Smooth muscle cell (in vitro differentiated cells): ENCODE results near the gene UGT2B15. TPM values are rescaled to one million over a fixed set of nuclear protein-coding genes. Genes with fewer than 3 reads are reported as not detected.
"Not testable (repeated sequence)": the region's sequence is repeated elsewhere in the genome, so short reads cannot be mapped to it uniquely, and the experiment has no call there.

ENCODE experiments used
- DNase-seq: peaks from one replicate; lab custom pipeline; 2025; ENCODE audit not compliant: unreplicated experiment; lab: John Stamatoyannopoulos, UW
- H2AFZ ChIP-seq: fragments of 200-600 bp; sonication (generic); 2 replicates; pipeline ENCODE4 v1.6.0; 2016; ENCODE audit warnings: antibody characterized with exemption, low read depth, mild to moderate bottlenecking
- H3F3A ChIP-seq: fragments of 200-600 bp; sonication (generic); 2 replicates; pipeline ENCODE4 v1.6.0; 2017; ENCODE audit warnings: antibody characterized with exemption, low read depth
- H3K27ac ChIP-seq: fragments of 200-600 bp; sonication (generic); 2 replicates; pipeline ENCODE4 v1.5.1; 2016; ENCODE audit warnings: low read depth, mild to moderate bottlenecking
- H3K27me3 ChIP-seq: fragments of 200-600 bp; sonication (generic); 2 replicates; pipeline ENCODE4 v1.6.1; 2016; ENCODE audit warnings: low read depth, mild to moderate bottlenecking
- H3K36me3 ChIP-seq: fragments of 200-600 bp; sonication (generic); 2 replicates; pipeline ENCODE4 v1.5.1; 2016; ENCODE audit warnings: low read depth
- H3K4me1 ChIP-seq: fragments of 200-600 bp; sonication (generic); 2 replicates; pipeline ENCODE4 v1.5.1; 2016; ENCODE audit warnings: low read depth
- H3K4me2 ChIP-seq: fragments of 200-600 bp; sonication (generic); 2 replicates; pipeline ENCODE4 v1.6.0; 2016; ENCODE audit warnings: mild to moderate bottlenecking
- H3K4me3 ChIP-seq: fragments of 200-600 bp; sonication (generic); 2 replicates; pipeline ENCODE4 v1.5.1; 2016; ENCODE audit warnings: mild to moderate bottlenecking
- H3K79me2 ChIP-seq: fragments of 200-600 bp; sonication (generic); 2 replicates; pipeline ENCODE4 v1.6.0; 2016; ENCODE audit warnings: low read depth, mild to moderate bottlenecking
- H3K9ac ChIP-seq: fragments of 200-600 bp; sonication (generic); 2 replicates; pipeline ENCODE4 v1.6.0; 2016; ENCODE audit warnings: low read depth
- H3K9me3 ChIP-seq: fragments of 200-600 bp; sonication (generic); replicated peaks from 2 replicates; pipeline ENCODE4 v1.5.1; 2016; ENCODE audit warnings: low read depth
- H4K20me1 ChIP-seq: fragments of 200-600 bp; sonication (generic); 2 replicates; pipeline ENCODE4 v1.6.0; 2016; ENCODE audit warnings: low read depth
- WGBS: methylation state at CpG from one replicate; pipeline ENCODE4 v1.1.7; 2016; ENCODE audit warnings: low lambda C conversion rate; 5-methylcytosine and 5-hydroxymethylcytosine counted together
- polyA plus RNA-seq: library from polyadenylated mRNA; unstranded; fragments of >200 nt; fragmentation: Nextera tagmentation; extraction: Ambion mirVana; gene quantifications from 2 replicates; pipeline ENCODE4 v1.2.1, GENCODE V29; 2016
- total RNA-seq: library from RNA; depleted of rRNA; stranded (reverse); fragments of >200 nt; gene quantifications from 2 replicates; pipeline ENCODE4 v1.2.3, GENCODE V29; 2014
- TF ChIP-seq, protein P1 (sequence below): fragments of 200-600 bp; sonication (generic); IDR thresholded peaks from 2 replicates; pipeline ENCODE4 v1.5.1; 2017; ENCODE audit warnings: borderline replicate concordance, mild to moderate bottlenecking, antibody characterized with exemption; ENCODE audit not compliant: insufficient read depth, poor library complexity, severe bottlenecking

The UGT2B15 gene
- total RNA-seq (not detected in 2 replicates), polyA plus RNA-seq (0.08 TPM in 1 of 2 replicates, not detected in the other)

DNA sequence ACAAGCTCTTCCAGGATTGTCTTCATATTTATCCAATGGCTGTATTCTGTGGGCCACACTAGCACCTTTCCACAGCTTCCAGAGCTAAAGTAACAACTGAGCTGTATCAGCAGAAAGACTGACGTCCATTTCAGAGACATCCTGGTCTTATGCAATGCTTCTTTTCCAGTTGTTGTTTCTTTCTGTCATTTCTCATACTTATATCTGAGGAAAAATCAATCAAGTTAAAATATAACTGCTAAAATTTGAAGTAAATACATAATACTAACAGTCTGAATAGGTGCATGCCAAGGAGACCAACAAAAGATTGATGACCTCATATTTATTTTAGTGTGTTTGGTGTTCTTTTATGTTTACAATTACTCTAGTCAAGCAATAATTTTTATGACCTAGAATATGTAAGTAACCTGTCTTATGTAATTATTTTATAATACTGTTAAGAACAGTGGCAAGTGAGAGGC, at the start of gene UGT2B15:
Gene UGT2B15, minus strand, starts transcription at position 174 of the 461 bp plus-strand sequence. Its CDS starts 34 bp downstream, at position 140.
- H3K27me3 ChIP-seq, H3K4me1 ChIP-seq, H3K9ac ChIP-seq, H4K20me1 ChIP-seq, DNase-seq, H3K36me3 ChIP-seq, H3K4me3 ChIP-seq, H3K79me2 ChIP-seq, H3K27ac ChIP-seq, H3K9me3 ChIP-seq, H3F3A ChIP-seq, H2AFZ ChIP-seq, H3K4me2 ChIP-seq: not testable (repeated sequence)
- WGBS, result 85% methylated on average over 1 of the region's 1 CpG

DNA sequence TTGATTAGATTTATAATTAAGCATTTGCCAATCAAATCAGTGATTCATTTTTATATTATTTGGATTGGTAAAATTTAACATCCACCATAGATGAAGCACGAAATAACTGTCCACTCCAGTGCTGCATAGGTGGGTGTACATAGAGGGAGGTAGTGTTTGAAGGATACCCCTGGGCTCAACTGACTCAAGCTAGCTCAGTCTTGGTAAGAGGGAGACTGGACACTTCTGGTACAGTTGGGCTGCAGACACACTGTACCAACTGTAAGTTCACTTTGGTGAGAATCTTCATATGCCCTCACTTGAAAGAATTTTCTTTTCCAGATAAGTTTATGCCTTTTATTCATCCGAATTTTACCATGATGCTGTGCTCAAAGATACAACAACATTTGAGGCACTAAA, 48.6 kb upstream of the UGT2B15 start:
- H4K20me1 ChIP-seq, result no peaks in the 10 kb centered on the region
- H3F3A ChIP-seq, result no peaks in the 10 kb centered on the region
- H3K4me3 ChIP-seq, result no peak overlapping the region
- H3K9ac ChIP-seq, result no peak overlapping the region
- TF ChIP-seq, protein P1, sequence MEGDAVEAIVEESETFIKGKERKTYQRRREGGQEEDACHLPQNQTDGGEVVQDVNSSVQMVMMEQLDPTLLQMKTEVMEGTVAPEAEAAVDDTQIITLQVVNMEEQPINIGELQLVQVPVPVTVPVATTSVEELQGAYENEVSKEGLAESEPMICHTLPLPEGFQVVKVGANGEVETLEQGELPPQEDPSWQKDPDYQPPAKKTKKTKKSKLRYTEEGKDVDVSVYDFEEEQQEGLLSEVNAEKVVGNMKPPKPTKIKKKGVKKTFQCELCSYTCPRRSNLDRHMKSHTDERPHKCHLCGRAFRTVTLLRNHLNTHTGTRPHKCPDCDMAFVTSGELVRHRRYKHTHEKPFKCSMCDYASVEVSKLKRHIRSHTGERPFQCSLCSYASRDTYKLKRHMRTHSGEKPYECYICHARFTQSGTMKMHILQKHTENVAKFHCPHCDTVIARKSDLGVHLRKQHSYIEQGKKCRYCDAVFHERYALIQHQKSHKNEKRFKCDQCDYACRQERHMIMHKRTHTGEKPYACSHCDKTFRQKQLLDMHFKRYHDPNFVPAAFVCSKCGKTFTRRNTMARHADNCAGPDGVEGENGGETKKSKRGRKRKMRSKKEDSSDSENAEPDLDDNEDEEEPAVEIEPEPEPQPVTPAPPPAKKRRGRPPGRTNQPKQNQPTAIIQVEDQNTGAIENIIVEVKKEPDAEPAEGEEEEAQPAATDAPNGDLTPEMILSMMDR, result no peak
- H3K27ac ChIP-seq, result no peak overlapping the region
- H3K4me1 ChIP-seq, result no peaks in the 10 kb centered on the region
- 94% methylated on average over 2 of the region's 2 CpGs for WGBS
- no peaks in the 10 kb centered on the region for H3K36me3 ChIP-seq
- H2AFZ ChIP-seq, result no peak overlapping the region
- no peak for DNase-seq
- H3K4me2 ChIP-seq, result no peak overlapping the region
- no peaks in the 10 kb centered on the region for H3K27me3 ChIP-seq
- no peaks in the 10 kb centered on the region for H3K9me3 ChIP-seq
- no peaks in the 10 kb centered on the region for H3K79me2 ChIP-seq

DNA sequence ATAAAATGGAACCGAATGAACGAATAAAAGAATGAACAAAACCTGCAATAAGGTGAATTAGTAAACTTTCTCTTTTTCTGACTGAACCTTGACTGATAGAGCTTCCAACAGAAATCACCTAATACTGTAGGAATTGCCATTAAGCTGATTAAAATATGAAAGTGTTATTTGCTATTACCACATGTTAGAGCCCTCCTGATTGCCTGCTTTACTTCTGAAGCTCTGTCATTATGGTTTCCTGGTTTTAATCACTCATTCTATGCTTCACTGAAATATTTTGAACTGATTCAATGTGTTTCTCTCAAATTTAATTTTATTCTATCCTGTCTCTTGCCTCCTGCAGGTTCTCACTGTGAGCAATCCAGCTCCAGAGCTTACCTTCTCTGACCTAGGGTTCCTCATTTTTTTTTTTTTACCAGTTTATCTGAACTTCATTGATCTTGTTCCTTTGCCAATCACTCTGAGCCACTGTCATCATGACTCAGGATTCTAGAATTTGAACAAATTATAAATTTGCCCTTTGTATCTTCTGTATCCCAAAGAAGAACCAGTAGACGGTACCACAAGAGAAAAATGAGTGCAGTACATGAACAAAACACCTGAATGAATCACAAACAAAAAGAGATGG, 48.1 kb upstream of the UGT2B15 start:
- H3K4me2 ChIP-seq, result no peak overlapping the region
- TF ChIP-seq, protein P1, result no peak
- no peaks in the 10 kb centered on the region for H4K20me1 ChIP-seq
- H3K79me2 ChIP-seq, result no peaks in the 10 kb centered on the region
- H3K4me1 ChIP-seq, result no peaks in the 10 kb centered on the region
- H3K9me3 ChIP-seq, result no peaks in the 10 kb centered on the region
- no peak overlapping the region for H3K27ac ChIP-seq
- H2AFZ ChIP-seq, result no peak overlapping the region
- WGBS, result 99% methylated on average over 3 of the region's 3 CpGs
- no peaks in the 10 kb centered on the region for H3F3A ChIP-seq
- no peaks in the 10 kb centered on the region for H3K36me3 ChIP-seq
- H3K9ac ChIP-seq, result no peak overlapping the region
- H3K4me3 ChIP-seq, result no peak overlapping the region
- H3K27me3 ChIP-seq, result no peaks in the 10 kb centered on the region
- no peak for DNase-seq

DNA sequence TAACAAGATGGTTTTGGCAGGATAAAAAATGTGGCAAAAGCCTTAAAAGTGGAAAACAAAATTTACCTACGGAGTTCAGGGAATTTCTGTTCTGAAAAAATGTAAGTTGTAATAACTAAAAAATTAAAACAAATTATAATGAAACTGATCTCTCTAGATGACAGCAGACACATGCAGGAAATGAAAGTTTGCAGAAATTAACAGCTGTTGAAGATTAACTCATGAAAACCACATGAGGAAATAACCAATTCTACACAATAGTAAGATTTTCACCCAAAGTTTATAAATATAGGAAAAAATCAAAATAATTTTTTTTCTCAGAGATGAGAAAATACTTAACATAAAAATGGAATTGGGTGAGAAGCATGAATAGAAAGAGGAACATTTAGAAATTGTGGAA, 47.5 kb upstream of the UGT2B15 start:
- Histone ChIP-seq H2AFZ (no peak overlapping the region), H3K27ac (no peak overlapping the region), H3K4me2 (no peak overlapping the region), H3K79me2 (no peaks in the 10 kb centered on the region), H3K9ac (no peak overlapping the region), H3K27me3 (no peaks in the 10 kb centered on the region), H3F3A (no peaks in the 10 kb centered on the region), H3K4me3 (no peak overlapping the region), H3K4me1 (no peaks in the 10 kb centered on the region), H3K9me3 (no peaks in the 10 kb centered on the region), H4K20me1 (no peaks in the 10 kb centered on the region), H3K36me3 (no peaks in the 10 kb centered on the region)
- TF ChIP-seq, protein P1, result no peak
- no peak for DNase-seq
- 100% methylated on average over 1 of the region's 1 CpG for WGBS
